ENCODE results near the gene KLHL13.
"Not testable (repeated sequence)": the region's sequence is repeated elsewhere in the genome, so short reads cannot be mapped to it uniquely, and the experiment has no call there.

Gene KLHL13

GRCh38 chrX:118074196-118074595 lies 42.4 kb downstream of the KLHL13 start:
- DNase-seq, result no peak

GRCh38 chrX:118066867-118067515 lies 49.6 kb downstream of the KLHL13 start:
- DNase-seq, result no peak

GRCh38 chrX:118062817-118063615 lies 53.6 kb downstream of the KLHL13 start:
- DNase-seq, result no peak

- no peak for DNase-seq
These were observed 54.4 kb downstream of the KLHL13 start for GRCh38 chrX:118062048-118062789.

- no peak for DNase-seq
These were observed 57.7 kb downstream of the KLHL13 start for GRCh38 chrX:118058924-118059323.

GRCh38 chrX:118056870-118057269 lies 59.7 kb downstream of the KLHL13 start:
- no peak for DNase-seq

GRCh38 chrX:118049713-118050112 lies 66.9 kb downstream of the KLHL13 start:
- no peak for DNase-seq

- DNase-seq, result no peak
These were observed 69.0 kb downstream of the KLHL13 start for GRCh38 chrX:118047446-118048186.

- DNase-seq, result no peak
These were observed 77.0 kb downstream of the KLHL13 start for GRCh38 chrX:118039591-118039990.

- DNase-seq, result no peak
These were observed 77.8 kb downstream of the KLHL13 start for GRCh38 chrX:118038614-118039365.

- DNase-seq, result no peak
These were observed 90.0 kb downstream of the KLHL13 start for GRCh38 chrX:118026631-118027030.

GRCh38 chrX:118025226-118025625 lies 91.4 kb downstream of the KLHL13 start:
- DNase-seq, result no peak

GRCh38 chrX:118024482-118024881 lies 92.1 kb downstream of the KLHL13 start:
- DNase-seq, result no peak

- no peak for DNase-seq
These were observed 93.9 kb downstream of the KLHL13 start for GRCh38 chrX:118022753-118023152.

GRCh38 chrX:118016422-118016821 lies 100.2 kb downstream of the KLHL13 start:
- no peak for DNase-seq

- not testable (repeated sequence) for DNase-seq
These were observed 114.2 kb downstream of the KLHL13 start for GRCh38 chrX:118002417-118002816.

- no peak for DNase-seq
These were observed 116.1 kb downstream of the KLHL13 start for GRCh38 chrX:118000518-118000917.

GRCh38 chrX:117998171-117998570 lies 118.4 kb downstream of the KLHL13 start:
- no peak for DNase-seq

GRCh38 chrX:117996918-117997480 lies 119.6 kb downstream of the KLHL13 start:
- no peak for DNase-seq

- DNase-seq, result no peak
These were observed 120.2 kb downstream of the KLHL13 start for GRCh38 chrX:117996408-117996807.

- no peak for DNase-seq
These were observed 121.2 kb downstream of the KLHL13 start for GRCh38 chrX:117995378-117995777.

Measured in T-helper 1 cell (primary cell).